Mesenchymal stem cell (in vitro differentiated cells and primary cell): Measurements from ENCODE around the gene FOXN1.
A peak's percentile ranks its signal among the peaks of the same experiment; 100 is the strongest.

Experiments
- DNase-seq: peaks from one replicate; pipeline ENCODE4 v3.0.0-alpha.2; 2013
- H2AFZ ChIP-seq: one replicate; pipeline ENCODE4 v1.6.1; 2013; ENCODE audit warnings: low read depth, mild to moderate bottlenecking, control low read depth, inconsistent platforms, low read length, moderate library complexity
- H2AK5ac ChIP-seq: 2 replicates; pipeline ENCODE4 v1.6.1; 2013; ENCODE audit warnings: low read length, moderate library complexity, mild to moderate bottlenecking, inconsistent platforms; ENCODE audit not compliant: severe bottlenecking
- H2BK120ac ChIP-seq: one replicate; pipeline ENCODE4 v1.6.1; 2013; ENCODE audit warnings: low read depth, mild to moderate bottlenecking, inconsistent platforms, low read length, moderate library complexity
- H2BK12ac ChIP-seq, 2 experiments: one replicate each; pipeline ENCODE4 v1.6.1; 2013; ENCODE audit warnings: inconsistent platforms in 2 of 2, low read length in 2 of 2, mild to moderate bottlenecking in 2 of 2, moderate library complexity in 2 of 2, control low read depth in 1 of 2
- H2BK15ac ChIP-seq: one replicate; pipeline ENCODE4 v1.6.1; 2013; ENCODE audit warnings: mild to moderate bottlenecking, low read depth, inconsistent platforms; ENCODE audit not compliant: poor library complexity, severe bottlenecking
- H2BK5ac ChIP-seq: 2 replicates; pipeline ENCODE4 v1.6.1; 2013; ENCODE audit warnings: low read depth, mild to moderate bottlenecking, low read length, control low read depth, inconsistent platforms; ENCODE audit not compliant: poor library complexity, severe bottlenecking
- H3K14ac ChIP-seq, 2 experiments: one replicate each; pipeline ENCODE4 v1.6.1; 2013; ENCODE audit warnings: inconsistent platforms in 2 of 2, low read length in 2 of 2, control low read depth in 1 of 2, mild to moderate bottlenecking in 1 of 2, moderate library complexity in 1 of 2
- H3K18ac ChIP-seq, 2 experiments: one replicate each; pipeline ENCODE4 v1.6.1; 2013; ENCODE audit warnings: inconsistent platforms in 2 of 2, low read length in 2 of 2, control low read depth in 1 of 2, low read depth in 1 of 2, mild to moderate bottlenecking in 1 of 2
- H3K23ac ChIP-seq, 2 experiments: one replicate each; pipeline ENCODE4 v1.6.1; 2013; ENCODE audit warnings: inconsistent platforms in 2 of 2, low read length in 2 of 2, mild to moderate bottlenecking in 2 of 2, moderate library complexity in 2 of 2, control low read depth in 1 of 2
- H3K27ac ChIP-seq: 2 replicates; pipeline ENCODE4 v1.5.1; 2013; ENCODE audit warnings: mild to moderate bottlenecking, moderate library complexity, low read length, control low read depth, inconsistent platforms; ENCODE audit not compliant: poor library complexity, severe bottlenecking
- H3K27me3 ChIP-seq, 2 experiments: 2 replicates each; pipeline versions ENCODE4 v1.6.1 to v1.7.0; 2013; ENCODE audit warnings: low read length in 2 of 2, mild to moderate bottlenecking in 2 of 2, moderate library complexity in 2 of 2, control low read depth in 1 of 2, inconsistent platforms in 1 of 2; ENCODE audit not compliant: control insufficient read depth in 1 of 2, insufficient read depth in 1 of 2
- H3K36me3 ChIP-seq, 2 experiments: 2 replicates each; pipeline versions ENCODE4 v1.6.1 to v1.7.0; 2013; ENCODE audit warnings: low read length in 2 of 2, control low read depth in 1 of 2, inconsistent platforms in 1 of 2, low read depth in 1 of 2, mild to moderate bottlenecking in 1 of 2; ENCODE audit not compliant: insufficient read depth in 2 of 2, control insufficient read depth in 1 of 2
- H3K4ac ChIP-seq, 2 experiments: one replicate each; pipeline ENCODE4 v1.6.1; 2013; ENCODE audit warnings: inconsistent platforms in 2 of 2, low read length in 2 of 2, mild to moderate bottlenecking in 2 of 2, moderate library complexity in 2 of 2, control low read depth in 1 of 2, low read depth in 1 of 2
- H3K4me1 ChIP-seq: 2 replicates; pipeline ENCODE4 v1.6.1; 2013; ENCODE audit warnings: low read depth, low read length, control low read depth; ENCODE audit not compliant: control insufficient read depth, insufficient read depth
- H3K4me2 ChIP-seq: 2 replicates; pipeline ENCODE4 v1.6.1; 2013; ENCODE audit warnings: low read length, mild to moderate bottlenecking, inconsistent platforms; ENCODE audit not compliant: poor library complexity, severe bottlenecking
- H3K4me3 ChIP-seq, 2 experiments: 2 replicates each; pipeline versions ENCODE4 v1.5.1 to v1.7.0; 2013; ENCODE audit warnings: low read length in 2 of 2, mild to moderate bottlenecking in 2 of 2, control low read depth in 1 of 2, low read depth in 1 of 2; ENCODE audit not compliant: insufficient read depth in 1 of 2
- H3K79me1 ChIP-seq: replicated peaks from 2 replicates; pipeline ENCODE4 v1.6.1; 2013; ENCODE audit warnings: mild to moderate bottlenecking, control low read depth, low read length, inconsistent platforms; ENCODE audit not compliant: poor library complexity, severe bottlenecking
- H3K9ac ChIP-seq: 2 replicates; pipeline ENCODE4 v1.7.0; 2013; ENCODE audit warnings: mild to moderate bottlenecking, low read length, moderate library complexity
- H3K9me3 ChIP-seq: 2 replicates; pipeline ENCODE4 v1.7.0; 2013; ENCODE audit warnings: mild to moderate bottlenecking, low read length; ENCODE audit not compliant: control insufficient read depth
- H4K8ac ChIP-seq: one replicate; pipeline ENCODE4 v1.6.1; 2013; ENCODE audit warnings: inconsistent platforms, mild to moderate bottlenecking, low read length, moderate library complexity
- H4K91ac ChIP-seq: one replicate; pipeline ENCODE4 v1.6.1; 2013; ENCODE audit warnings: mild to moderate bottlenecking, low read length, inconsistent platforms
- WGBS: methylation state at CpG from one replicate; pipeline ENCODE4 v1.1.7; 2013; ENCODE audit warnings: mixed read lengths; 5-methylcytosine and 5-hydroxymethylcytosine counted together

Gene FOXN1

DNA sequence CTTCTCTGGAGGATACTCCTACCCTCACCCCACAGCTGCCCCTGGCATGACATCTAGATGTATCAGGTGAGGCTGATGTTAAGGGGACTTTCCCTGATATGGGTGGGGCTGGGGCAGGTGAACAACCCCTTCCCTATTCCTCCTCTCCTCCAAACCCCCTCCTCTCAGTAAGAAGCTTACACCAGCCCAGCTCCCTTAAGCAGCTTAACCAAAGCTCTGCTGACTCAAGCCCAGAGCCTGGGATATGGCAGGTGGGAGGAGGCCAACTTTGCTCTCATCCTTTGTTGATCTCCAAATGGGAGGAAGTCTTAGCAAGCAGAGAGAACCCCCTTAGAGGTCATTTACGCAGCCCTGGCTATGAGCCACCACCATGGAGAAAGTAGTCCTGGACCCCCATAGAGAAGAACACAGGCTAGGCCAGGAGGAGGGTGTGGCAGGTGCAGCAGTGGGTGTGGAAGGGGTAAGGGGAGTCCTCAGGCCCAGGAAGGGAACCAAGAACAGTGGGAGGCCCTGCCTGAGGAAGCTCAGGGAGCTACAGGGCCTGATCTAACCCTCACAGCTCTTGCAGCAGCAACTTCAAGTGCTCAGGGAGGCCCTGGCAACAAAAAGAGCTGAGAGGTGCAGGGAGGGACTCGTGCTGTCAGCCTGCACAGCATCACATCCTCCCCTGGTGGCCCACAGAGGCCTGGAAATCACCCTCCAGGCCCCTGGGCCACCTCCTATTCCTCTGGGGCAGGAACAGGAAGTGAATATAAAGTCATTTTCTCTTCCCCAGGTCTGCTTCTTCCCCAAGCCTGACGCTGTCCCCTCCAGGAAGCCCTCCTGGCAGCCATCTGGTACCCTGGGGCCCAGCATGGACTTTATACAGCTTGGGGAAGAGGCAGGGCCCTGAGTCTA, 43.3 kb downstream of the FOXN1 start:
- Histone ChIP-seq H2BK5ac (no peak overlapping the region), H3K4me3 (no peak overlapping the region), H3K36me3 (peaks cover 30 to 32% of the 10 kb centered on the region in 2 experiments), H3K4me1 (peaks cover 12% of the 10 kb centered on the region), H3K79me1 (peaks cover 31% of the 10 kb centered on the region), H3K18ac (no peak overlapping the region), H3K27me3 (no peaks in the 10 kb centered on the region), H2AFZ (no peak overlapping the region), H4K8ac (no peak overlapping the region), H2BK15ac (no peak overlapping the region), H4K91ac (no peak overlapping the region), H3K4me2 (no peak overlapping the region), H2BK12ac (no peak overlapping the region), H2AK5ac (no peak overlapping the region), H2BK120ac (no peak overlapping the region), H3K27ac (no peak overlapping the region), H3K9ac (no peak overlapping the region), H3K9me3 (no peaks in the 10 kb centered on the region), H3K23ac (peak overlapping the region in 1 of 2 experiments; percentile 19), H3K4ac (no peak overlapping the region), H3K14ac (no peak overlapping the region)
- WGBS, result 56% methylated on average over 3 of the region's 3 CpGs
- DNase-seq, result no peak

DNA sequence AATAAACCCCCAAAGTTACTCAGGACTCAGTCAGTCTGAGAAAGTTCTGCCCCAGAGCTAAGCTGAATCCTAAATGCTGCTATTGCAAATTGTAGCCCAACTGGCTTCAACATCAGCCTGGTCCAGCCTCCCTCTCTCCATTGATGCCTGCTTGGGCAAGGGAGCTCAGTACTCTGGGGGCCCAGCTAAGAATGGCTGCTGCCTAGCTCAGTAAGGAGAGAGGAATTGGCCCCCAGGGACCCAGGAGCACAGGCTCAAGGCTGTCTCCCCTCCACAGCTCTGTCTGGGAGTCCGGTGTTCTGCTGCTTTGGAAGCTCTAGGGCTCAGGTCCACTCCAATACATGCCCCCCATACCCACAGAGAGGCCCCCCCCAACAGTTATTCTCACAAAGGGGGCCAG, 44.7 kb downstream of the FOXN1 start:
- H4K91ac ChIP-seq, result no peak overlapping the region
- no peaks in the 10 kb centered on the region for H3K9me3 ChIP-seq
- no peak overlapping the region for H3K27ac ChIP-seq
- H2BK12ac ChIP-seq, result no peak overlapping the region
- H3K18ac ChIP-seq, result no peak overlapping the region
- no peak overlapping the region for H2AK5ac ChIP-seq
- no peaks in the 10 kb centered on the region for H3K27me3 ChIP-seq
- DNase-seq, result no peak
- H2BK15ac ChIP-seq, result no peak overlapping the region
- no peak overlapping the region for H3K4ac ChIP-seq
- peaks cover 12% of the 10 kb centered on the region for H3K4me1 ChIP-seq
- H2BK120ac ChIP-seq, result no peak overlapping the region
- no peak overlapping the region for H2BK5ac ChIP-seq
- H3K4me2 ChIP-seq, result no peak overlapping the region
- H3K14ac ChIP-seq, result no peak overlapping the region
- H4K8ac ChIP-seq, result no peak overlapping the region
- peak overlapping the region in 1 of 2 experiments; percentile 81 for H3K4me3 ChIP-seq
- H3K79me1 ChIP-seq, result peaks cover 31% of the 10 kb centered on the region
- H3K9ac ChIP-seq, result no peak overlapping the region
- no peak overlapping the region for H3K23ac ChIP-seq
- no CpG with 5 or more reads among the region's 1 CpG for WGBS
- no peak overlapping the region for H2AFZ ChIP-seq
- peaks cover 40 to 43% of the 10 kb centered on the region in 2 experiments for H3K36me3 ChIP-seq

DNA sequence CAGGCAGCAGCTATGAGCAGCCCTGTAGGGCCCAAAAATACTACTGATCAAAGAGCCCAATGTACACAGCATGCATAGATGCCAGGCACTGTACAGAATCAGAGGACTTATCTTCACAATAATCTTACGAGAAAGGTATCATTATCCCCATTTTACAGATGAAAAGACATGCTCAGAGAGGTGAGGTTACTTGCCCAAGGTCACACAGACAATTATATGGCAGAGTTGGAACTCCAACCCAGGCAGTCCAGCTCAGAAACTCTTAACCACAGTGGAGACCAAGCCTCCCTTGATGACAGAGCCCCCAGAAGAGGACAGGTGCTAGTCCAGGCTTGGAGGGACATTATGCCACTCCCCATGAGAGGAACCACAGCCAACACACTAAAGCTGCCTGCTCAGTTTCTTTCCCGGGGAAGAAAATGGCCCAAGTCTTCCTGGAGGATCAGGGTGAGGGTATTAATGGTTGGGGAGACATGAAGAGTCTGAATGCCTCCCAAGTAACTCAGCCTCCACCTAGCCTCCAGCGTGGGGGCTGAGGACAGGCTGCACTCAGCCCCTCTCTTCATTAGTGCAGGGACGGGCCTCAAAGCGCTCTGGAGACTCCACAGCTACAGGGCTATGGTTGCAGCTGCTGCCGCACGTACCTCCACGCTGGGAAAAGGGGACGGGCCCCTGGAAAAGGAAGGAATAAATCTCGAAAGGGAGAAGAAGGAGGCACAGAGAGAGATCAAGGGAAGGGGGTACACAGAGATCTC, 45.5 kb downstream of the FOXN1 start:
- Histone ChIP-seq H3K4me3 (peak overlapping the region; percentile 80 to 81), H4K8ac (no peak overlapping the region), H2AK5ac (no peak overlapping the region), H3K9ac (peak overlapping the region; percentile 78), H3K4me2 (peak overlapping the region; percentile 80), H2BK15ac (no peak overlapping the region), H2BK12ac (no peak overlapping the region), H3K18ac (peak overlapping the region in 1 of 2 experiments; percentile 28), H2BK120ac (no peak overlapping the region), H3K27ac (peak overlapping the region; percentile 10), H4K91ac (no peak overlapping the region), H2BK5ac (no peak overlapping the region), H3K23ac (no peak overlapping the region), H3K4me1 (peaks cover 12% of the 10 kb centered on the region), H3K79me1 (peaks cover 31% of the 10 kb centered on the region), H3K9me3 (no peaks in the 10 kb centered on the region), H2AFZ (no peak overlapping the region), H3K27me3 (no peaks in the 10 kb centered on the region), H3K14ac (no peak overlapping the region), H3K36me3 (peaks cover 40 to 47% of the 10 kb centered on the region in 2 experiments), H3K4ac (peak overlapping the region in 1 of 2 experiments; percentile 40)
- 16% methylated on average over 10 of the region's 10 CpGs for WGBS
- DNase-seq, result peak; percentile 51
